SH-SY5Y (cell line): ENCODE results near the gene SIL1.

Source experiments
- GATA2 ChIP-seq: IDR thresholded peaks from 2 replicates; pipeline ENCODE4 v1.6.1; 2011; ENCODE audit warnings: mild to moderate bottlenecking, low read depth, low read length
- GATA3 ChIP-seq: IDR thresholded peaks from 2 replicates; pipeline ENCODE4 v1.6.1; 2011; ENCODE audit warnings: low read depth, mild to moderate bottlenecking, low read length, moderate library complexity

- no peak for TF ChIP-seq GATA2
- TF ChIP-seq GATA3, result no peak
Observed at GRCh38 chr5:139078345-139078744, 119.8 kb downstream of the SIL1 start.
